HCT116 (cell line): ENCODE measurements around the gene SLC6A11. TPM values are rescaled to one million over a fixed set of nuclear protein-coding genes. Genes with fewer than 3 reads are reported as not detected.

Experiments
- ATAC-seq: fragments of 200-7000 bp; cut with Tn5 transposase; 2 replicates; pipeline ENCODE4 v1.9.1; 2020; ENCODE audit warnings: mild to moderate bottlenecking, moderate library complexity
- BruUV-seq: library from RNA; stranded (reverse); fragments of 400-500 nt; replicated peaks from 2 replicates; lab custom pipeline; 2021; lab: Mats Ljungman, UMichigan
- CTCF ChIA-PET: fragments of 300-600 bp; sonication (Branson Sonifier 250); formaldehyde crosslinking; loops from one replicate; lab custom pipeline; 2021; ENCODE audit warnings: antibody characterized with exemption; lab: Charles Lee
- POLR2A ChIA-PET: fragments of 300-600, 350-600 bp; sonication (Branson Sonifier 250); formaldehyde crosslinking; loops from one replicate; lab custom pipeline; 2021; ENCODE audit warnings: antibody characterized with exemption; lab: Charles Lee
- RAD21 ChIA-PET, 2 experiments: fragments of 300-600 bp; sonication (Branson Sonifier 250); formaldehyde crosslinking; loops; one replicate each; lab custom pipeline; 2023; ENCODE audit warnings: low total read pairs in 2 of 2; ENCODE audit not compliant: uncharacterized antibody in 2 of 2, unreplicated experiment in 2 of 2, low non-redundant PET in 1 of 2; lab: Charles Lee
- DNase-seq: peaks from one replicate; pipeline ENCODE4 v3.0.0-alpha.2; 2010; ENCODE audit warnings: low read depth, low spot score
- H2AFZ ChIP-seq: fragments of 200-600 bp; shearing (Covaris generic), sonication (generic); 2 replicates; pipeline ENCODE4 v1.6.1; 2017; ENCODE audit warnings: low read depth, mixed run types, mixed read lengths, antibody characterized with exemption, low read length; ENCODE audit not compliant: poor library complexity, severe bottlenecking
- H3K27ac ChIP-seq: 2 replicates; pipeline ENCODE4 v1.5.1; 2012; ENCODE audit warnings: low read depth, low read length
- H3K27me3 ChIP-seq: fragments of 200-600 bp; sonication (generic); 2 replicates; pipeline ENCODE4 v1.6.1; 2016; ENCODE audit warnings: mixed run types, low read length, mixed read lengths; ENCODE audit not compliant: insufficient read depth
- H3K36me3 ChIP-seq, 2 experiments: fragments of 200-500 bp in 1 of 2; fragments of 200-600 bp in 1 of 2; sonication (Bioruptor generic) in 1 of 2; sonication (generic) in 1 of 2; 2 replicates each; pipeline versions ENCODE4 v1.5.1 to v1.6.1; 2014 to 2016; ENCODE audit warnings: low read length in 2 of 2, inconsistent platforms in 1 of 2, mixed read lengths in 1 of 2, mixed run types in 1 of 2; ENCODE audit not compliant: insufficient read depth in 2 of 2, control insufficient read depth in 1 of 2
- H3K4me1 ChIP-seq, 2 experiments: fragments of 200-600 bp in 1 of 2; sonication (generic) in 1 of 2; 2 replicates each; pipeline versions ENCODE4 v1.5.1 to v1.6.1; 2012 to 2017; ENCODE audit warnings: low read length in 2 of 2, inconsistent platforms in 1 of 2, mild to moderate bottlenecking in 1 of 2, mixed read lengths in 1 of 2, mixed run types in 1 of 2, moderate library complexity in 1 of 2; ENCODE audit not compliant: insufficient read depth in 2 of 2, control insufficient read depth in 1 of 2
- H3K4me2 ChIP-seq: fragments of 200-600 bp; sonication (generic); 2 replicates; pipeline ENCODE4 v1.6.1; 2017; ENCODE audit warnings: mixed run types, low read length, mixed read lengths
- H3K4me3 ChIP-seq, 2 experiments: fragments of 200-600 bp in 1 of 2; sonication (generic) in 1 of 2; replicated peaks in 1 of 2; 2 replicates each; pipeline ENCODE4 v1.5.1; 2011 to 2016; ENCODE audit warnings: low read length in 2 of 2, control low read depth in 1 of 2, low read depth in 1 of 2, mild to moderate bottlenecking in 1 of 2, mixed read lengths in 1 of 2, mixed run types in 1 of 2
- H3K79me2 ChIP-seq: fragments of 200-600 bp; sonication (generic); 2 replicates; pipeline ENCODE4 v1.6.1; 2017; ENCODE audit warnings: mild to moderate bottlenecking, mixed run types, low read length, moderate library complexity, mixed read lengths; ENCODE audit not compliant: insufficient read depth
- H3K9ac ChIP-seq: fragments of 200-600 bp; sonication (generic); 2 replicates; pipeline ENCODE4 v1.6.1; 2016; ENCODE audit warnings: low read length, mixed read lengths
- H3K9me2 ChIP-seq: fragments of 200-600 bp; sonication (generic), shearing (Covaris generic); 2 replicates; pipeline ENCODE4 v1.6.1; 2017; ENCODE audit warnings: mixed run types, mild to moderate bottlenecking, moderate library complexity; ENCODE audit not compliant: insufficient read depth
- H3K9me3 ChIP-seq, 2 experiments: fragments of 200-500 bp in 1 of 2; fragments of 200-600 bp in 1 of 2; sonication (Bioruptor generic) in 1 of 2; sonication (generic) in 1 of 2; 2 replicates each; pipeline ENCODE4 v1.6.1; 2014 to 2017; ENCODE audit warnings: low read length in 2 of 2, mixed read lengths in 2 of 2, inconsistent platforms in 1 of 2, low read depth in 1 of 2, mild to moderate bottlenecking in 1 of 2, mixed run types in 1 of 2, moderate library complexity in 1 of 2; ENCODE audit not compliant: control insufficient read depth in 1 of 2, insufficient read depth in 1 of 2
- H4K20me1 ChIP-seq: fragments of 200-600 bp; sonication (generic), shearing (Covaris generic); 2 replicates; pipeline ENCODE4 v1.6.1; 2017; ENCODE audit warnings: mixed run types, mild to moderate bottlenecking, moderate library complexity; ENCODE audit not compliant: insufficient read depth
- ATF3 ChIP-seq: IDR thresholded peaks from 2 replicates; pipeline ENCODE4 v1.6.1; 2012
- CBX3 ChIP-seq: IDR thresholded peaks from 2 replicates; pipeline ENCODE4 v1.6.1; 2012; ENCODE audit warnings: low read depth
- CEBPB ChIP-seq: IDR thresholded peaks from 2 replicates; pipeline ENCODE4 v1.6.1; 2012; ENCODE audit warnings: low read depth
- EGR1 ChIP-seq: IDR thresholded peaks from 2 replicates; pipeline ENCODE4 v1.6.1; 2012; ENCODE audit warnings: low read depth
- ELF1 ChIP-seq: IDR thresholded peaks from 2 replicates; pipeline ENCODE4 v1.6.1; 2012; ENCODE audit warnings: low read depth, borderline replicate concordance
- EZH2 ChIP-seq: fragments of 200-600 bp; sonication (generic); IDR thresholded peaks from 2 replicates; pipeline ENCODE4 v1.6.1; 2017; ENCODE audit warnings: antibody characterized with exemption, mixed run types
- EZH2phosphoT487 ChIP-seq: fragments of 200-600 bp; IDR thresholded peaks from 2 replicates; pipeline ENCODE4 v1.6.1; 2018; ENCODE audit warnings: antibody characterized with exemption, borderline replicate concordance
- FOSL1 ChIP-seq: IDR thresholded peaks from 2 replicates; pipeline ENCODE4 v1.6.1; 2012; ENCODE audit warnings: low read depth
- POLR2A ChIP-seq: IDR thresholded peaks from 2 replicates; pipeline ENCODE4 v1.7.0; 2011; ENCODE audit warnings: borderline replicate concordance; ENCODE audit not compliant: insufficient read depth, insufficient read length; ENCODE audit errors: extremely low read depth
- POLR2AphosphoS5 ChIP-seq: IDR thresholded peaks from 2 replicates; pipeline ENCODE4 v1.6.1; 2011; ENCODE audit warnings: mild to moderate bottlenecking, low read depth, low read length, moderate library complexity
- SIN3A ChIP-seq: IDR thresholded peaks from 2 replicates; pipeline ENCODE4 v1.6.1; 2012; ENCODE audit warnings: low read depth
- SP1 ChIP-seq: IDR thresholded peaks from 2 replicates; pipeline ENCODE4 v1.6.1; 2012; ENCODE audit warnings: low read depth
- SRF ChIP-seq: IDR thresholded peaks from 2 replicates; pipeline ENCODE4 v1.6.1; 2012; ENCODE audit warnings: low read depth
- TCF7L2 ChIP-seq: IDR thresholded peaks from 2 replicates; pipeline ENCODE4 v1.7.0; 2011; ENCODE audit warnings: borderline replicate concordance, inconsistent platforms; ENCODE audit not compliant: insufficient read depth, insufficient read length; ENCODE audit errors: extremely low read depth
- ZBTB33 ChIP-seq: IDR thresholded peaks from 2 replicates; pipeline ENCODE4 v1.6.1; 2011; ENCODE audit warnings: mild to moderate bottlenecking, low read length, moderate library complexity; ENCODE audit not compliant: insufficient replicate concordance; ENCODE audit errors: extremely low read depth
- ZNF274 ChIP-seq: fragments of 200-500 bp; sonication (Bioruptor generic); IDR thresholded peaks from 2 replicates; pipeline ENCODE4 v1.6.1; 2014; ENCODE audit warnings: mild to moderate bottlenecking, low read depth, low read length, inconsistent platforms
- intact Hi-C: fragments of 100-400 bp; cut with micrococcal nuclease; formaldehyde crosslinking; loops from 2 replicates; pipeline ENCODE4 v1.10.0; 2022
- total RNA-seq: library from RNA; stranded (reverse); gene quantifications from one replicate; pipeline ENCODE4 v1.2.1, GENCODE V29; 2021; ENCODE audit not compliant: unreplicated experiment
- TF ChIP-seq, protein P1 (sequence below): IDR thresholded peaks from 2 replicates; pipeline ENCODE4 v1.6.1; 2012
- TF ChIP-seq, protein P2 (sequence below), 3 experiments: fragments of 200-600 bp in 1 of 3; sonication (generic) in 1 of 3; IDR thresholded peaks in 2 of 3; conservative IDR thresholded peaks in 1 of 3; 2 replicates each; pipeline ENCODE4 v1.5.1; 2012 to 2017; ENCODE audit warnings: low read depth in 2 of 3, low read length in 2 of 3, antibody characterized with exemption in 1 of 3, borderline replicate concordance in 1 of 3, control low read depth in 1 of 3, mild to moderate bottlenecking in 1 of 3, mixed read lengths in 1 of 3, mixed run types in 1 of 3, moderate library complexity in 1 of 3; ENCODE audit not compliant: insufficient read depth in 1 of 3
- TF ChIP-seq, protein P3 (sequence below): IDR thresholded peaks from 2 replicates; pipeline ENCODE4 v1.6.1; 2012; ENCODE audit warnings: low read depth

Gene SLC6A11
- total RNA-seq, 1 experiment from 2014 or later = not detected

DNA sequence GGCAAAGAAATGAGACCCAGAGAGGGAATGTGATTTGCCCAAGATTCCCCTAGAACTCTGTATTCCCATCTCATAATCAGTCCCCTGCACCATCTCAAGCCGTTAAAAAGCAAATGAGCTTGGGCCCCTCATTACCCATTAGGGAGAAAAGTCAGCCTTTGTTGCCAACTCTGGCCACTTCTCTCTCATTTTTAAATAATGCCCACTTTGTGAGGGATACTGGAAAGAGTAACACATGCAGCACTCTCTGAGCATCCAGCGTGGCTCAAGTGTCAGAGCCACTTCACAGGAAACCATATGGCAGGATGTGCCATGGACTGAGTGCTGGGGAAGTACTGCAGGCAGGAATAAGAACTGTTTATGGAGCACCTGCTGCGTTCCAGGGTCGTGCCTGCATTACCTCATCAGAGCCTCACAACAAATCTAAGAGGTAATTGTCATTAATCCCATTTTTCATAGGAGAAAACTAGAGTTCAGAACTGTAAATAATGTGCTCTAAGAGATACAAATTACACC lies 126.7 kb downstream of the SLC6A11 start:
- DNase-seq (no peak), ATAC-seq (no peak)
- H3K4me1 ChIP-seq = no peaks in the 10 kb centered on the region
- TF ChIP-seq SIN3A = no peak
- TF ChIP-seq POLR2A = no peak
- no peak for TF ChIP-seq CBX3
- TF ChIP-seq SP1 = no peak
- no peak for TF ChIP-seq FOSL1
- TF ChIP-seq, protein P1, sequence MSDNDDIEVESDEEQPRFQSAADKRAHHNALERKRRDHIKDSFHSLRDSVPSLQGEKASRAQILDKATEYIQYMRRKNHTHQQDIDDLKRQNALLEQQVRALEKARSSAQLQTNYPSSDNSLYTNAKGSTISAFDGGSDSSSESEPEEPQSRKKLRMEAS = no peak
- TF ChIP-seq ELF1 = no peak
- TF ChIP-seq ATF3 = no peak
- no peak for TF ChIP-seq SRF
- TF ChIP-seq EGR1 = no peak
- TF ChIP-seq POLR2AphosphoS5 = no peak
- TF ChIP-seq CEBPB = no peak
- TF ChIP-seq EZH2 = no peak
- no peak for TF ChIP-seq TCF7L2
- TF ChIP-seq, protein P2, sequence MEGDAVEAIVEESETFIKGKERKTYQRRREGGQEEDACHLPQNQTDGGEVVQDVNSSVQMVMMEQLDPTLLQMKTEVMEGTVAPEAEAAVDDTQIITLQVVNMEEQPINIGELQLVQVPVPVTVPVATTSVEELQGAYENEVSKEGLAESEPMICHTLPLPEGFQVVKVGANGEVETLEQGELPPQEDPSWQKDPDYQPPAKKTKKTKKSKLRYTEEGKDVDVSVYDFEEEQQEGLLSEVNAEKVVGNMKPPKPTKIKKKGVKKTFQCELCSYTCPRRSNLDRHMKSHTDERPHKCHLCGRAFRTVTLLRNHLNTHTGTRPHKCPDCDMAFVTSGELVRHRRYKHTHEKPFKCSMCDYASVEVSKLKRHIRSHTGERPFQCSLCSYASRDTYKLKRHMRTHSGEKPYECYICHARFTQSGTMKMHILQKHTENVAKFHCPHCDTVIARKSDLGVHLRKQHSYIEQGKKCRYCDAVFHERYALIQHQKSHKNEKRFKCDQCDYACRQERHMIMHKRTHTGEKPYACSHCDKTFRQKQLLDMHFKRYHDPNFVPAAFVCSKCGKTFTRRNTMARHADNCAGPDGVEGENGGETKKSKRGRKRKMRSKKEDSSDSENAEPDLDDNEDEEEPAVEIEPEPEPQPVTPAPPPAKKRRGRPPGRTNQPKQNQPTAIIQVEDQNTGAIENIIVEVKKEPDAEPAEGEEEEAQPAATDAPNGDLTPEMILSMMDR (IDR thresholded peaks at IDR 0.05 in 2 of 3, conservative IDR thresholded peaks at IDR 0.05 in 1 of 3; ENCODE audit: borderline replicate concordance in 1 of 3, insufficient read depth in 1 of 3, low read depth in 2 of 3, low read length in 2 of 3) = no peak
- TF ChIP-seq, protein P3, sequence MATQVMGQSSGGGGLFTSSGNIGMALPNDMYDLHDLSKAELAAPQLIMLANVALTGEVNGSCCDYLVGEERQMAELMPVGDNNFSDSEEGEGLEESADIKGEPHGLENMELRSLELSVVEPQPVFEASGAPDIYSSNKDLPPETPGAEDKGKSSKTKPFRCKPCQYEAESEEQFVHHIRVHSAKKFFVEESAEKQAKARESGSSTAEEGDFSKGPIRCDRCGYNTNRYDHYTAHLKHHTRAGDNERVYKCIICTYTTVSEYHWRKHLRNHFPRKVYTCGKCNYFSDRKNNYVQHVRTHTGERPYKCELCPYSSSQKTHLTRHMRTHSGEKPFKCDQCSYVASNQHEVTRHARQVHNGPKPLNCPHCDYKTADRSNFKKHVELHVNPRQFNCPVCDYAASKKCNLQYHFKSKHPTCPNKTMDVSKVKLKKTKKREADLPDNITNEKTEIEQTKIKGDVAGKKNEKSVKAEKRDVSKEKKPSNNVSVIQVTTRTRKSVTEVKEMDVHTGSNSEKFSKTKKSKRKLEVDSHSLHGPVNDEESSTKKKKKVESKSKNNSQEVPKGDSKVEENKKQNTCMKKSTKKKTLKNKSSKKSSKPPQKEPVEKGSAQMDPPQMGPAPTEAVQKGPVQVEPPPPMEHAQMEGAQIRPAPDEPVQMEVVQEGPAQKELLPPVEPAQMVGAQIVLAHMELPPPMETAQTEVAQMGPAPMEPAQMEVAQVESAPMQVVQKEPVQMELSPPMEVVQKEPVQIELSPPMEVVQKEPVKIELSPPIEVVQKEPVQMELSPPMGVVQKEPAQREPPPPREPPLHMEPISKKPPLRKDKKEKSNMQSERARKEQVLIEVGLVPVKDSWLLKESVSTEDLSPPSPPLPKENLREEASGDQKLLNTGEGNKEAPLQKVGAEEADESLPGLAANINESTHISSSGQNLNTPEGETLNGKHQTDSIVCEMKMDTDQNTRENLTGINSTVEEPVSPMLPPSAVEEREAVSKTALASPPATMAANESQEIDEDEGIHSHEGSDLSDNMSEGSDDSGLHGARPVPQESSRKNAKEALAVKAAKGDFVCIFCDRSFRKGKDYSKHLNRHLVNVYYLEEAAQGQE = no peak
- TF ChIP-seq EZH2phosphoT487 = no peak
- TF ChIP-seq ZBTB33 = no peak
- no peak for TF ChIP-seq ZNF274
- no peaks in the 10 kb centered on the region for H3K36me3 ChIP-seq
- POLR2A ChIA-PET = no interaction called here
- H3K9ac ChIP-seq = no peak overlapping the region
- H3K27me3 ChIP-seq = peaks cover 7% of the 10 kb centered on the region; the same call in 1 of the 2 replicates
- H3K79me2 ChIP-seq = no peaks in the 10 kb centered on the region
- no peak overlapping the region for H3K27ac ChIP-seq
- H3K4me3 ChIP-seq = no peak overlapping the region
- peaks cover 0 to 8% of the 10 kb centered on the region in 2 experiments; a peak in 1 of 4 replicates for H3K9me3 ChIP-seq
- H2AFZ ChIP-seq = no peak overlapping the region
- RAD21 ChIA-PET = no interaction called here
- BruUV-seq = no TSS peak
- intact Hi-C loops = loop anchor here (10.0 kb wide), 1 partner anchor 262 kb away; no protein-coding TSS in a partner anchor
- no peak overlapping the region for H3K4me2 ChIP-seq
- CTCF ChIA-PET = interaction anchor here (0.6 to 2.0 kb wide), 3 partner anchors 8 to 170 kb away, joined by 3 to 8 read pairs (median 3); no protein-coding TSS in a partner anchor
- H4K20me1 ChIP-seq = no peaks in the 10 kb centered on the region
- no peaks in the 10 kb centered on the region for H3K9me2 ChIP-seq
